HepG2 (cell line): ENCODE results near the gene CFAP70. TPM values are rescaled to one million over a fixed set of nuclear protein-coding genes. Genes with fewer than 3 reads are reported as not detected.
A peak's percentile ranks its signal among the peaks of the same experiment; 100 is the strongest.

Source experiments
- ATAC-seq: fragments of 200-7000 bp; cut with Tn5 transposase; 3 replicates; pipeline ENCODE4 v1.9.1; 2020; ENCODE audit warnings: mild to moderate bottlenecking, moderate library complexity
- BruUV-seq: library from RNA; stranded (reverse); fragments of 400-500 nt; replicated peaks from 2 replicates; lab custom pipeline; 2021; lab: Mats Ljungman, UMichigan
- CTCF ChIA-PET: fragments of 300-600 bp; formaldehyde crosslinking; extraction: SDS; loops from one replicate; lab custom pipeline; 2021; ENCODE audit warnings: low total read pairs, inconsistent platforms, low intra/inter-chr PET ratio; lab: Yijun Ruan, JAX
- POLR2A ChIA-PET: fragments of 350-600 bp; sonication (Branson Sonifier 250); formaldehyde crosslinking; loops from one replicate; lab custom pipeline; 2020; ENCODE audit warnings: antibody characterized with exemption, inconsistent platforms; lab: Yijun Ruan, JAX
- DNase-seq: peaks from one replicate; pipeline ENCODE4 v3.0.0-alpha.2; 2015; ENCODE audit warnings: low spot score
- FAIRE-seq: peaks from 3 replicates; lab custom pipeline; 2011; peaks lifted over from hg19 to GRCh38; lab: Jason Lieb, UNC
- H2AFZ ChIP-seq: one replicate; pipeline ENCODE4 v1.6.1; 2011; ENCODE audit warnings: low read length, inconsistent platforms
- H3K27ac ChIP-seq: fragments of 300-600 bp; 3 replicates; pipeline ENCODE4 v1.8.0; 2011; ENCODE audit warnings: mixed run types, mild to moderate bottlenecking, mixed read lengths, low read length, inconsistent platforms; ENCODE audit not compliant: insufficient read depth; ENCODE audit errors: extremely low read length
- H3K27me3 ChIP-seq, 2 experiments: fragments of 200-600 bp in 1 of 2; 2 replicates in 1 of 2; 3 replicates in 1 of 2; pipeline versions ENCODE4 v1.6.0 to v1.8.0; 2011; ENCODE audit warnings: low read length in 2 of 2, mild to moderate bottlenecking in 2 of 2, moderate library complexity in 2 of 2, inconsistent platforms in 1 of 2; ENCODE audit not compliant: insufficient read depth in 2 of 2, control insufficient read depth in 1 of 2
- H3K36me3 ChIP-seq, 2 experiments: fragments of 200-600 bp in 1 of 2; replicated peaks in 1 of 2; 2 replicates in 1 of 2; 3 replicates in 1 of 2; pipeline versions ENCODE4 v1.5.1 to v1.8.0; 2011; ENCODE audit warnings: low read length in 2 of 2, inconsistent platforms in 1 of 2; ENCODE audit not compliant: insufficient read depth in 2 of 2, control insufficient read depth in 1 of 2
- H3K4me1 ChIP-seq: 2 replicates; pipeline ENCODE4 v1.5.1; 2012; ENCODE audit warnings: low read length, inconsistent platforms; ENCODE audit not compliant: insufficient read depth
- H3K4me2 ChIP-seq: 2 replicates; pipeline ENCODE4 v1.6.0; 2011; ENCODE audit warnings: low read depth, low read length, inconsistent platforms
- H3K4me3 ChIP-seq, 3 experiments: fragments of 200-600 bp in 1 of 3; sonication (generic), shearing (Covaris generic) in 1 of 3; replicated peaks in 1 of 3; 2 replicates each; pipeline ENCODE4 v1.5.1; 2011 to 2016; ENCODE audit warnings: low read length in 3 of 3, inconsistent platforms in 2 of 3, low read depth in 2 of 3, mild to moderate bottlenecking in 2 of 3, control low read depth in 1 of 3, mixed read lengths in 1 of 3; ENCODE audit not compliant: insufficient read depth in 1 of 3
- H3K79me2 ChIP-seq: one replicate; pipeline ENCODE4 v1.6.1; 2011; ENCODE audit warnings: low read length, inconsistent platforms; ENCODE audit not compliant: insufficient read depth
- H3K9ac ChIP-seq: 2 replicates; pipeline ENCODE4 v1.6.0; 2011; ENCODE audit warnings: mild to moderate bottlenecking, low read depth, low read length, inconsistent platforms; ENCODE audit not compliant: insufficient read depth
- H3K9me3 ChIP-seq: 2 replicates; pipeline ENCODE4 v1.5.1; 2012; ENCODE audit warnings: mild to moderate bottlenecking, low read length
- H4K20me1 ChIP-seq: 2 replicates; pipeline ENCODE4 v1.6.0; 2011; ENCODE audit warnings: inconsistent platforms, mild to moderate bottlenecking, low read length, moderate library complexity; ENCODE audit not compliant: insufficient read depth
- CTCF ChIP-seq: sonication (generic); formaldehyde crosslinking; IDR thresholded peaks from 2 replicates; pipeline ENCODE4 v1.5.0; 2020; ENCODE audit warnings: mild to moderate bottlenecking, missing genetic modification reagents, moderate library complexity
- EED ChIP-seq: sonication (generic); formaldehyde crosslinking; IDR thresholded peaks from 2 replicates; pipeline ENCODE4 v1.5.0; 2020; ENCODE audit warnings: mild to moderate bottlenecking, missing genetic modification reagents
- FOSL2 ChIP-seq: sonication (generic); formaldehyde crosslinking; IDR thresholded peaks from 2 replicates; pipeline ENCODE4 v1.4.0; 2020; ENCODE audit warnings: missing genetic modification reagents
- HMG20B ChIP-seq: conservative IDR thresholded peaks from 2 replicates; pipeline ENCODE4 v1.6.1; 2016; ENCODE audit warnings: missing genetic modification reagents, missing compliant biosample characterization
- JDP2 ChIP-seq: sonication (generic); formaldehyde crosslinking; IDR thresholded peaks from 2 replicates; pipeline ENCODE4 v1.8.1; 2022; ENCODE audit warnings: missing genetic modification reagents, borderline replicate concordance
- KLF9 ChIP-seq: IDR thresholded peaks from 2 replicates; pipeline ENCODE4 v1.6.1; 2016; ENCODE audit warnings: low read depth
- MTA3 ChIP-seq: sonication (generic); formaldehyde crosslinking; IDR thresholded peaks from 2 replicates; pipeline ENCODE4 v1.4.0; 2020; ENCODE audit warnings: missing genetic modification reagents
- NR2C2 ChIP-seq: sonication (generic); formaldehyde crosslinking; IDR thresholded peaks from 2 replicates; pipeline ENCODE4 v1.4.0; 2020; ENCODE audit warnings: missing genetic modification reagents, mild to moderate bottlenecking, moderate library complexity, borderline replicate concordance
- NR2F2 ChIP-seq: IDR thresholded peaks from 2 replicates; pipeline ENCODE4 v1.6.1; 2012; ENCODE audit warnings: low read depth, inconsistent platforms, borderline replicate concordance
- PRMT3 ChIP-seq: sonication (generic); formaldehyde crosslinking; IDR thresholded peaks from 2 replicates; pipeline ENCODE4 v1.8.1; 2022; ENCODE audit warnings: low read depth, mild to moderate bottlenecking, moderate library complexity, missing genetic modification reagents, borderline replicate concordance
- SP2 ChIP-seq: sonication (generic); formaldehyde crosslinking; IDR thresholded peaks from 2 replicates; pipeline ENCODE4 v1.5.1; 2020; ENCODE audit warnings: mild to moderate bottlenecking, missing genetic modification reagents
- STAG1 ChIP-seq: sonication (generic); formaldehyde crosslinking; IDR thresholded peaks from 2 replicates; pipeline ENCODE4 v1.4.0; 2020; ENCODE audit warnings: missing genetic modification reagents
- TOPORS ChIP-seq: sonication (generic); formaldehyde crosslinking; IDR thresholded peaks from 2 replicates; pipeline ENCODE4 v1.8.0; 2023; ENCODE audit warnings: mild to moderate bottlenecking, missing genetic modification reagents
- ZBTB33 ChIP-seq: sonication (generic); formaldehyde crosslinking; IDR thresholded peaks from 2 replicates; pipeline ENCODE4 v1.4.0; 2020; ENCODE audit warnings: missing genetic modification reagents
- ZNF235 ChIP-seq: sonication (generic); formaldehyde crosslinking; IDR thresholded peaks from 2 replicates; pipeline ENCODE4 v1.8.1; 2023; ENCODE audit warnings: mild to moderate bottlenecking, missing genetic modification reagents, borderline replicate concordance
- ZNF367 ChIP-seq: sonication (generic); formaldehyde crosslinking; IDR thresholded peaks from 2 replicates; pipeline ENCODE4 v1.4.0; 2020; ENCODE audit warnings: missing genetic modification reagents, borderline replicate concordance
- ZNF569 ChIP-seq: sonication (generic); formaldehyde crosslinking; IDR thresholded peaks from 2 replicates; pipeline ENCODE4 v1.5.0; 2020; ENCODE audit warnings: mild to moderate bottlenecking, missing genetic modification reagents, moderate library complexity, borderline replicate concordance
- ZNF788 ChIP-seq: sonication (generic); formaldehyde crosslinking; IDR thresholded peaks from 2 replicates; pipeline ENCODE4 v1.5.0; 2020; ENCODE audit warnings: mild to moderate bottlenecking, missing genetic modification reagents, borderline replicate concordance
- ZNF800 ChIP-seq: sonication (generic); formaldehyde crosslinking; IDR thresholded peaks from 2 replicates; pipeline ENCODE4 v1.4.0; 2020; ENCODE audit warnings: missing genetic modification reagents
- ZNF883 ChIP-seq: sonication (generic); formaldehyde crosslinking; IDR thresholded peaks from 2 replicates; pipeline ENCODE4 v1.5.1; 2020; ENCODE audit warnings: mild to moderate bottlenecking, missing genetic modification reagents; ENCODE audit errors: not compliant biosample characterization
- WGBS: methylation state at CpG from one replicate; pipeline ENCODE4 v1.1.6; 2017; ENCODE audit warnings: low lambda C conversion rate; 5-methylcytosine and 5-hydroxymethylcytosine counted together
- in situ Hi-C: cut with HindIII; loops from 2 replicates; pipeline ENCODE4 v1.10.0; 2017; ENCODE audit warnings: low pct_unique_long_range_greater_than_20kb; ENCODE audit not compliant: extremely low pct_ligation_motif_present
- intact Hi-C: fragments of 100-400 bp; cut with micrococcal nuclease; formaldehyde crosslinking; loops from one replicate; pipeline ENCODE4 v1.10.0; 2022; ENCODE audit not compliant: unreplicated experiment
- polyA plus RNA-seq, 8 experiments: library from polyadenylated mRNA; depleted of rRNA in 3 of 8; stranded (reverse) in 7 of 8; unstranded in 1 of 8; fragments of >200 nt; fragmentation: Illumina TruSeq in 4 of 8; extraction: Trizol in 4 of 8; gene quantifications; 2 replicates each; pipeline versions ENCODE4 v1.2.1 to v1.2.3, GENCODE V29; 2011 to 2016; ENCODE audit warnings: low read depth in 4 of 8, missing spikeins in 1 of 8, mixed read lengths in 1 of 8; ENCODE audit not compliant: insufficient read depth in 1 of 8
- total RNA-seq, 5 experiments: library from RNA; depleted of rRNA; stranded (reverse); fragments of >200 nt; fragmentation: Illumina TruSeq; extraction: Trizol; gene quantifications; 2 replicates each; pipeline ENCODE4 v1.2.3, GENCODE V29; 2016; ENCODE audit warnings: low read depth in 1 of 5

Gene CFAP70
- total and polyA plus RNA-seq, 2 of the 13 experiments (the other 11 are each of a cell fraction or from before 2014, with no cell fraction given): 0.27 to 0.38 TPM

GRCh38 chr10:73399063-73399462, 40.4 kb upstream of the CFAP70 start (continued):
- TF ChIP-seq NR2F2: no peak
- TF ChIP-seq EED (CRISPR knock-in tag): no peak
- no peak for TF ChIP-seq ZNF788 (CRISPR knock-in tag)
- no peak for TF ChIP-seq ZNF800
- TF ChIP-seq PRMT3 (CRISPR knock-in tag): no peak
- no peak for TF ChIP-seq JDP2 (CRISPR knock-in tag)
- TF ChIP-seq ZNF235 (CRISPR knock-in tag): no peak
- no peak for TF ChIP-seq KLF9 (CRISPR knock-in tag)
- TF ChIP-seq ZNF569 (CRISPR knock-in tag): no peak
- no peak for TF ChIP-seq NR2C2 (CRISPR knock-in tag)
- no peak for TF ChIP-seq ZNF883 (CRISPR knock-in tag)

DNA sequence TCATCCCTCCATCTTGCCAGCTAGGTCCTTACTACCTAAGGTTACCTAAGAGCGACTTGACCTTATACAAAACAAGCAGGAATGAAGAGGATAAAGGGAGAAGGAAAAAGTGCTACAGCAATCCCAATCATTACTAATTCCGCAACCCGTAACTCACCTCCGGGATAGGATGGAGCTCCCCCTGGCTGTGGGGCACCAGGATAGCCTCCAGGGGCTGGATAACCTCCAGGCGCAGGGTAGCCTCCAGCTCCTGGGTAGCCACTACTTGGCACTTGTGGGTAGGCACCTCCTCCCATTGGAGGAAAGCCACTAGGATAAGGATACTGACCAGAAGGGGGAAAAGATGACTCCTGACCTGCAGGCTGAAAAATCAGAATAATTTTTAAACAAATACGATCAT, 39.4 kb upstream of the CFAP70 start:
- DNase-seq (no peak), FAIRE-seq (no peak), ATAC-seq (peak; percentile 52; the same call in 1 of the 3 replicates)
- Histone ChIP-seq H3K36me3 (peaks cover 10 to 39% of the 10 kb centered on the region in 2 experiments; a peak in 4 of 5 replicates), H4K20me1 (no peaks in the 10 kb centered on the region), H3K27me3 (no peaks in the 10 kb centered on the region), H3K4me1 (no peaks in the 10 kb centered on the region), H3K9ac (no peak overlapping the region), H3K27ac (no peak overlapping the region), H3K4me3 (no peak overlapping the region), H3K9me3 (no peaks in the 10 kb centered on the region), H3K4me2 (no peak overlapping the region), H3K79me2 (peaks cover 30% of the 10 kb centered on the region)
- BruUV-seq: no TSS peak
- in situ Hi-C loops (no loop called here), intact Hi-C loops (no loop called here)
- POLR2A ChIA-PET: no interaction called here
- CTCF ChIA-PET: no interaction called here
- WGBS: over 99% methylated on average over 6 of the region's 6 CpGs
- no peak for TF ChIP-seq HMG20B
- TF ChIP-seq SP2 (CRISPR knock-in tag): no peak
- TF ChIP-seq STAG1 (CRISPR knock-in tag): peak; percentile 23; the same call in 1 of the 2 replicates
- TF ChIP-seq ZBTB33: peak; percentile 70
- no peak for TF ChIP-seq MTA3 (CRISPR knock-in tag)
- no peak for TF ChIP-seq FOSL2 (CRISPR knock-in tag)
- TF ChIP-seq TOPORS (CRISPR knock-in tag): no peak
- TF ChIP-seq ZNF367 (CRISPR knock-in tag): no peak
- peak; percentile 44 for TF ChIP-seq CTCF
- TF ChIP-seq, all 625 proteins: peak for 3
- H2AFZ ChIP-seq: no peak overlapping the region
